GM21390 (cell line): Measurements from ENCODE around the gene LHPP.

Experiments used
- ATAC-seq: cut with Tn5 transposase; IDR thresholded peaks from one replicate; pipeline ENCODE4 v1.9.1; 2021; ENCODE audit not compliant: unreplicated experiment

The LHPP gene

DNA sequence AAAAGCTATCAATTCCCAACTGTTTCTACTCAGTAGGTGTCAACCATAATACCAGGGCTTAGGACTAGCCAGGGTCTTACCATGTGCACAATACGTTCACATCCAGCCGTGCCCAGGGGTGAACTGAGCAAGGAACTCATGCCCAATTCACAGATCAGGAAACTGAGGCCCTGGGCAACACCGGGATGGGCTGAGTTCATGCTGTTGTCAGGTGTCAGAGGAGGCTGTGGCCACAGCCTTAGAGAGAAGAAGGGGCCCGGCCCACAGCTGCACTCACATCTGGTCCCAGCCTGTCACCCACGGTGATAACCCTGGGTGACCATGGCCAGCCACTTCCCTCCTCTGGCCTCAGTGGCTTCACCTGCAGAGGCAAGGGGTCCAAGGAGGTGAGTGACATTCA lies 190.6 kb downstream of the LHPP start:
- ATAC-seq = no peak

DNA sequence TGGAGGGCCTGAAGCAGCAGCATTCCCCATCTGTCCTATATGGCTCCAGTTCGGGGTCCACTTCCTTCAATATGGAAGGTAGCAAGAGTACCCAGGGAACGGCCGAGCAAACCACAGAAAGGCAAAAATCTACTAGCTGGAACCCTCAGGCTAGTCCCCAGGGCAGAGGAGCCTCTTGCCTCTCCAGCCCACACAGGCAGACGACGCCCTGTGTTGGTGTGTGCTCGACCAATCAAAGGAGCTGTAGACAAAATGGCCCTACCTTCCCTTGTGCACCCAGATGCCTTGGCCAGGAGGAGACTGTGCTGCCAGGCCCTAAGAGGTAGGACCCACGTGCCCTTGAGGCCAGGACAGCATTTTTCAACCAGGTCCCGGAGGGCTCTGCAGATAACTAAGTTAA lies 191.1 kb downstream of the LHPP start:
- no peak for ATAC-seq

DNA sequence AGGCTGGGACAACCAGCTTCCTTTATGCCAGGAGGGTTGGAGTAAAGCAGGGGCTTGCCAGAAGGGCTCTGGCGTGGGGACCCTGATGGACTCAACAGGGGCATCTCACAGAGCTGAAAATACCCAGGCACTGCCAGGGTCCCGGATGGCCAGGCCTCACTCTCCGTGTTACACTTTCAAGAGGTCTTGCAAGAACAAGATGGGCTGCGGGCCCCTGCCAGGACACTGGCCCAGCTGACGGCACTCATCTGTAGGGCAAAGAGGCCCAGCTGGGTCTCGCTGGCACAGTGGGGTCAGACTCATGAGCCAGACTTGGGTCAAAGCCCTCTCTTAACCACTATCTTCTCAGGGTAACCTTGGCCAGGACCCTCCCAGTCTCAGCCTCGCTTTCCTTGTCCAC lies 191.7 kb downstream of the LHPP start:
- no peak for ATAC-seq

- no peak for ATAC-seq
These were observed 192.4 kb downstream of the LHPP start for GRCh38 chr10:124653811-124654651.

DNA sequence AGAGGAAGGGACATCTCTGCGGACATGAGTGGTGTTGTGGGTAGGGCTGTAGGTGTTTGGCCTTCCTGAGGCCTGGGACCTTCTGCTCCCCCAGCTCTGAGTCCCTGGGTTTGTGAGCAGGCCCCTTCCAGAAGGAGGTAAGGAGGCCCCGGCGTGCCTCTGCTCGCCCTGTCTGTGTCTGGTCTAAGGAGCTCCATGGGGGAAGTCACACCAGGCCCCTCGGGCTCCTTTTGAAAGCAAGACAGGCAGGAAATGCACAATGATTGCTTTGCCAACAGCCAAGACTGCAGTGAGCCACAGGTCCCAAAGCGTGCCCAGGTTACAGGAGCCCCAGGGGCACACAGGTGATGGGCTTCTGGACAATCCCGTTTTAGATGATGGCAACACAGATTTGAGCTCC lies 193.1 kb downstream of the LHPP start:
- ATAC-seq = no peak

- ATAC-seq = no peak
These were observed 193.8 kb downstream of the LHPP start for GRCh38 chr10:124655191-124656112.

DNA sequence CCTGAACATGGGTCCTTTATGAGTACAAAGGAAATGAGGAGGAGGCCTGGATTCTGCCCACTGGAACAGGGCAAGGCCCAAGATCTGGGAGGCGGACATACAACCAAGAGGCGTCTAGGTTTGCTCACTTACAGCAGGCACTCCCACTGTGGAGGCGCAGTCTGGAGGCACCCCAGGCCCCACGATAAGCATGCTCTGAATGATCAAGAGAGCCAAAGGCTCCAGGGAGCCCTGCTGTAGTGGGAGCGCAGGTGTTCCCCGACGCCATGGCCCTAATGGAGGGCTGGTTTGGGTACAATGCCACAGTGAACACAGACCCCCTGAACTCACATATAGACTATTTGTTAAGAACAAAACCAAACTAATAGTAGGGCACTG lies 194.5 kb downstream of the LHPP start:
- ATAC-seq = no peak

- no peak for ATAC-seq
These were observed 194.9 kb downstream of the LHPP start for GRCh38 chr10:124656541-124656940.

DNA sequence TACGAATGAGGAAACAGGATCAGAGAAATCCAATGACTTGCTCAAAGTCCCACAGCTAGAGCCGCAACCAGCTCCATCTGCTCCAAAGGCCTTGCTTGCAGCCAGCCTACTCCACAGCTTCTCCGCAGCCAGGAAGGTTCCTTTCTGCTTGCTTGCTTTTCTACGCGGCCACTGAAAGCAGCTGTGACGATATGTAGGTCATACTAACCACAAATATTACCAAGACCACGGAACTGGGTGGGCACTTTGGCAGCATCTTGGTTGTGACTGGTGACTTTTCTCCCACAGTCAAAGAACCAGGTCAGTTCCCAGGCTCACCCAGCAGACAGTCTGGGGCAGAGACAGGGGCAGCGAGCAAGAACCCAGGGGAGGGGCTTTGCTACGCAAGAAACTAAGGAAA lies 196.2 kb downstream of the LHPP start:
- ATAC-seq = no peak

GRCh38 chr10:124658591-124659242 lies 197.1 kb downstream of the LHPP start:
- no peak for ATAC-seq

- no peak for ATAC-seq
These were observed 197.8 kb downstream of the LHPP start for GRCh38 chr10:124659380-124659779.

- ATAC-seq = no peak
These were observed 198.9 kb downstream of the LHPP start for GRCh38 chr10:124660404-124661125.

GRCh38 chr10:124661660-124662180 lies 200.1 kb downstream of the LHPP start:
- ATAC-seq = no peak

DNA sequence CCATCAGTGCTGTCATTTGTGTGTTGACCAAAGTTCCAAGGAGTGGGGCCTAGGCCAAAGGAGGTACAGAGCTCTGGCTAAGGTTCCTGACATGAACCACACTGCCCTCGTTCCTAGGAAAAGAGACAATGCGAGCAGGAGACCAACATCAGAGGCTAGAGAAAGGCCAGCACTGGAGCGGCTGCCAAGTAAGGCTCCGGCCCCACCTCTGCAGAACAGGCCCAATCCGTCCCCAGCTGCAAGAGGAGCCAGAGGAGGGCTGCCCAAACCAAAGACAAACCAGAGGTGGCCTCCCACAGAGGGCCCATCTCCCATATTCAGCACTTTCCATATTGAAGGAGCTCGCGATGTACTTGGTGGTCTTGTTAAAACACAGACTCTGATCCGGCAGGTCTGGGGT lies 201.6 kb downstream of the LHPP start:
- no peak for ATAC-seq
